OCI-LY3 (cell line): ENCODE measurements around the gene TPRX1.
"Not testable (repeated sequence)": the region's sequence is repeated elsewhere in the genome, so short reads cannot be mapped to it uniquely, and the experiment has no call there.

Experiments
- H2AFZ ChIP-seq: fragments of 200-600, 300-600 bp; shearing (Covaris generic); 2 replicates; pipeline ENCODE4 v1.6.0; 2014; ENCODE audit warnings: antibody characterized with exemption, low read depth, low read length
- H3K27ac ChIP-seq: fragments of 200-600, 300-600 bp; sonication (generic); 2 replicates; pipeline ENCODE4 v1.5.1; 2014; ENCODE audit warnings: mild to moderate bottlenecking, low read length, moderate library complexity, mixed read lengths
- H3K27me3 ChIP-seq: fragments of 200-600, 300-600 bp; sonication (generic); 2 replicates; pipeline ENCODE4 v1.6.1; 2014; ENCODE audit warnings: low read depth, low read length, mixed read lengths
- H3K36me3 ChIP-seq: fragments of 200-600, 300-600 bp; sonication (generic); replicated peaks from 2 replicates; pipeline ENCODE3; 2014; ENCODE audit warnings: low read depth, low read length, mixed read lengths
- H3K4me1 ChIP-seq: fragments of 300-600, 200-600 bp; sonication (generic); 2 replicates; pipeline ENCODE4 v1.6.1; 2014; ENCODE audit warnings: low read length, mixed read lengths
- H3K4me2 ChIP-seq: fragments of 200-600, 300-600 bp; sonication (generic); 2 replicates; pipeline ENCODE4 v1.6.1; 2014; ENCODE audit warnings: low read length, mixed read lengths
- H3K4me3 ChIP-seq: fragments of 300-600, 200-600 bp; sonication (generic); 2 replicates; pipeline ENCODE4 v1.5.1; 2014; ENCODE audit warnings: antibody characterized with exemption, mild to moderate bottlenecking, low read length, moderate library complexity
- H3K79me2 ChIP-seq: fragments of 300-600, 200-600 bp; shearing (Covaris generic); 2 replicates; pipeline ENCODE4 v1.6.1; 2014; ENCODE audit warnings: mild to moderate bottlenecking, low read length, mixed read lengths
- H3K9ac ChIP-seq: fragments of 300-600, 200-600 bp; shearing (Covaris generic); 2 replicates; pipeline ENCODE4 v1.6.0; 2014; ENCODE audit warnings: mild to moderate bottlenecking, low read length, moderate library complexity
- H3K9me3 ChIP-seq: fragments of 200-600, 300-600 bp; shearing (Covaris generic); 2 replicates; pipeline ENCODE4 v1.6.1; 2014; ENCODE audit warnings: low read length, mixed read lengths; ENCODE audit not compliant: insufficient read depth
- H4K20me1 ChIP-seq: fragments of 200-600, 300-600 bp; sonication (generic); 2 replicates; pipeline ENCODE4 v1.6.1; 2016; ENCODE audit warnings: low read length, mixed read lengths; ENCODE audit not compliant: insufficient read depth
- CTCF ChIP-seq: fragments of 200-600, 300-600 bp; sonication (generic); IDR thresholded peaks from 2 replicates; pipeline ENCODE4 v1.5.1; 2014; ENCODE audit warnings: antibody characterized with exemption, low read length, low read depth
- EZH2phosphoT487 ChIP-seq: fragments of 200-600 bp; shearing (Covaris generic); IDR thresholded peaks from 2 replicates; pipeline ENCODE4 v1.6.1; 2018; ENCODE audit warnings: antibody characterized with exemption, mixed run types, low read depth

Gene TPRX1

DNA sequence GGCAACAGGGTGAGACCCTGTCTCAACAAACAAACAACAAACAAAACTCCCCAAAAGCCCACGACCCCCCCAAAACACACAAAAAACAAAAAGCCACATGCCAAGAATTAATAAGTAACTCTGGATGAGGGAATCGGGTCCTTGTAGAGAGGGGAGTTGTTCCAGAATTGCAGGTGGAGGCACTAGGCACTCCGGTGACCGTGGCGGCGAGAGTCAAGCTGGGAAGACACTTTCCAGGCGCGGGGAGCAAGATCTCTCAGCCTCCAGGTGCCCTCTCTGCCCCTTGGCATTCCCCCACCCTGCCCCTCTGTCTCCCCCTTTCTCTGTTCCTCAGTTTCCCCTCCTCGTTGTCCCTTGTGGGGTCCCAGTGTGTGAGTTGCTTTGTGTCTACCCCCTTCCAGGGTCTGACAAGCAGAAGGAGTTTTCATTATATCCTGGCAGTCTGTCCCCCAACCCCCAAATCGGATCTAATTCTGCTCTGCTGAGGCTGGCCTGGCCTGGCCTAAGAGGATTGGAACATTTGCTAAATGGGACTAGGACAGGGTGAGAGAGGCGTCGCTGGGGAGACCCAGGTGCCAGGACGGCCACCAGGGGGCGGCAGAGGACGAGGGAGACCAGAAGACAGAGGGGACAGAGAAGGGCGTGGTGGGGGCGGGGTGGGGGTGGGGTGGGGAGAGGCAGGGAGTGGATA is 9.1 kb upstream of the TPRX1 start:
- no peaks in the 10 kb centered on the region for H3K79me2 ChIP-seq
- no peaks in the 10 kb centered on the region for H3K9me3 ChIP-seq
- H3K9ac ChIP-seq = no peak overlapping the region
- H3K4me1 ChIP-seq = no peaks in the 10 kb centered on the region
- H3K27me3 ChIP-seq = no peaks in the 10 kb centered on the region; the same call in 1 of the 2 replicates
- H3K4me3 ChIP-seq = no peak overlapping the region
- no peak overlapping the region for H3K27ac ChIP-seq
- no peaks in the 10 kb centered on the region for H3K36me3 ChIP-seq
- no peak overlapping the region for H2AFZ ChIP-seq
- H4K20me1 ChIP-seq = no peaks in the 10 kb centered on the region
- peak; percentile 71 for TF ChIP-seq CTCF
- no peak for TF ChIP-seq EZH2phosphoT487
- no peak overlapping the region for H3K4me2 ChIP-seq

- H3K36me3 ChIP-seq = no peaks in the 10 kb centered on the region
- TF ChIP-seq EZH2phosphoT487 (no peak), CTCF (no peak)
- H3K9ac ChIP-seq = no peak overlapping the region
- H3K4me2 ChIP-seq = no peak overlapping the region
- no peaks in the 10 kb centered on the region for H3K4me1 ChIP-seq
- H3K27me3 ChIP-seq = no peaks in the 10 kb centered on the region; the same call in 1 of the 2 replicates
- no peaks in the 10 kb centered on the region for H3K9me3 ChIP-seq
- no peak overlapping the region for H2AFZ ChIP-seq
- H3K79me2 ChIP-seq = no peaks in the 10 kb centered on the region
- H3K4me3 ChIP-seq = no peak overlapping the region
- H3K27ac ChIP-seq = no peak overlapping the region
- no peaks in the 10 kb centered on the region for H4K20me1 ChIP-seq
Measured at GRCh38 chr19:47806435-47806834, 2.1 kb upstream of the TPRX1 start.

GRCh38 chr19:47805313-47805712 is 962 bp upstream of the TPRX1 start:
- Histone ChIP-seq H3K4me1 (no peaks in the 10 kb centered on the region), H2AFZ (no peak overlapping the region), H3K9me3 (no peaks in the 10 kb centered on the region), H3K36me3 (no peaks in the 10 kb centered on the region), H3K9ac (no peak overlapping the region), H4K20me1 (no peaks in the 10 kb centered on the region), H3K79me2 (no peaks in the 10 kb centered on the region), H3K4me2 (no peak overlapping the region), H3K27me3 (no peaks in the 10 kb centered on the region; the same call in 1 of the 2 replicates), H3K27ac (no peak overlapping the region), H3K4me3 (no peak overlapping the region)
- TF ChIP-seq CTCF (no peak), EZH2phosphoT487 (no peak)

- not testable (repeated sequence) for H3K4me3 ChIP-seq, H3K4me1 ChIP-seq, H2AFZ ChIP-seq, H3K79me2 ChIP-seq, H3K27ac ChIP-seq, H3K9me3 ChIP-seq, H3K27me3 ChIP-seq, H3K4me2 ChIP-seq, H3K36me3 ChIP-seq, H3K9ac ChIP-seq, H4K20me1 ChIP-seq
Measured at GRCh38 chr19:47803671-47804070, 680 bp downstream of the TPRX1 start.

DNA sequence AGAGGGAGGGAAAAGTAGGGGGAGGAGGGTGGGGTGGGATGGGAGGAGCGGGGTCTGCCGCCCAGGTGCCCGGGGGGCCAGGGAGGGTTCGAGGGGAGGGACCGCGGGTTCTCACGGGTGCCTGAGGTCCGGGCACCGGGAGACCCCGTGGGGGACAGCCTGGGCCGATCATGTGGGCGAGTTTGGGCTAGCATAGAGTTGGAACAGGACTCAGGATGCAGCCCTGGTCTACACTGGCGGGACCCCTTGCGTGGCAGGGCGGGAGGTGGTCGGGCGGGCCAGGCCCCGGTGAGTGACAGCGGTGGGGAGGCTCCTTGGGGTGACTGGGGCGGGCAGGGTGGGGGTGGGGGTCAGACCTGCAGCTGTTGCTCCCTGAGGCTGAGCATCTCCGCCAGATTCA is 1.2 kb downstream of the TPRX1 start:
- H3K4me1 ChIP-seq, H3K4me3 ChIP-seq, H3K9me3 ChIP-seq, H3K9ac ChIP-seq, H3K27ac ChIP-seq, H2AFZ ChIP-seq, H3K36me3 ChIP-seq, H3K4me2 ChIP-seq, H4K20me1 ChIP-seq, H3K79me2 ChIP-seq, H3K27me3 ChIP-seq: not testable (repeated sequence)
